Fibroblast of lung (primary cell): Measurements from ENCODE around the gene SLC37A1. TPM values are rescaled to one million over a fixed set of nuclear protein-coding genes. Genes with fewer than 3 reads are reported as not detected.

Experiments
- DNase-seq, 2 donors: peaks; one replicate each; pipeline versions ENCODE4 v3.0.0 to v3.0.0-alpha.2; 2010; ENCODE audit warnings: low read depth in 2 of 2
- H2AFZ ChIP-seq: 2 replicates; pipeline ENCODE4 v1.5.1; 2012; ENCODE audit warnings: low read length, control low read depth, inconsistent platforms
- H3K27ac ChIP-seq: 2 replicates; pipeline ENCODE4 v1.5.1; 2011; ENCODE audit warnings: low read length, control low read depth; ENCODE audit not compliant: insufficient read depth
- H3K27me3 ChIP-seq: 2 replicates; pipeline ENCODE4 v1.5.1; 2011; ENCODE audit warnings: mild to moderate bottlenecking, low read length; ENCODE audit not compliant: control insufficient read depth, insufficient read depth
- H3K36me3 ChIP-seq: 2 replicates; pipeline ENCODE4 v1.5.1; 2011; ENCODE audit warnings: low read length; ENCODE audit not compliant: control insufficient read depth, insufficient read depth
- H3K4me1 ChIP-seq: 2 replicates; pipeline ENCODE4 v1.5.1; 2011; ENCODE audit warnings: low read length; ENCODE audit not compliant: control insufficient read depth, insufficient read depth; ENCODE audit errors: extremely low read depth
- H3K4me2 ChIP-seq: 2 replicates; pipeline ENCODE4 v1.5.1; 2011; ENCODE audit warnings: low read length, control low read depth; ENCODE audit not compliant: insufficient read depth; ENCODE audit errors: extremely low read depth
- H3K4me3 ChIP-seq, 4 experiments: fragments of 200-600 bp in 1 of 4; sonication (generic) in 1 of 4; replicated peaks in 1 of 4; 2 replicates each; pipeline ENCODE4 v1.5.1; 2011 to 2016; ENCODE audit warnings: low read length in 4 of 4, low read depth in 3 of 4, mild to moderate bottlenecking in 3 of 4, control low read depth in 2 of 4, inconsistent platforms in 1 of 4, mixed read lengths in 1 of 4; ENCODE audit not compliant: insufficient read depth in 1 of 4; ENCODE audit errors: control extremely low read depth in 1 of 4
- H3K79me2 ChIP-seq: 2 replicates; pipeline ENCODE4 v1.5.1; 2012; ENCODE audit warnings: mild to moderate bottlenecking, low read length, inconsistent platforms; ENCODE audit not compliant: control insufficient read depth, insufficient read depth
- H3K9ac ChIP-seq: 2 replicates; pipeline ENCODE4 v1.5.1; 2011; ENCODE audit warnings: mild to moderate bottlenecking, low read length, control low read depth; ENCODE audit not compliant: insufficient read depth
- H3K9me3 ChIP-seq: 2 replicates; pipeline ENCODE4 v1.5.1; 2012; ENCODE audit warnings: low read depth, low read length; ENCODE audit not compliant: control insufficient read depth, insufficient read depth
- H4K20me1 ChIP-seq: 2 replicates; pipeline ENCODE4 v1.5.1; 2011; ENCODE audit warnings: low read length; ENCODE audit not compliant: control insufficient read depth, insufficient read depth; ENCODE audit errors: extremely low read depth
- EZH2 ChIP-seq: IDR thresholded peaks from 2 replicates; pipeline ENCODE4 v1.5.1; 2012; ENCODE audit warnings: low read length, control low read depth, mild to moderate bottlenecking; ENCODE audit errors: missing control alignments
- polyA plus RNA-seq, 2 donors: library from polyadenylated mRNA; depleted of rRNA in 1 of 2; stranded (reverse) in 1 of 2; unstranded in 1 of 2; fragments of >200 nt; gene quantifications; 2 replicates each; pipeline ENCODE4 v1.2.1, GENCODE V29; 2011 to 2012; ENCODE audit warnings: missing spikeins in 1 of 2
- total RNA-seq: library from RNA; depleted of rRNA; stranded (reverse); fragments of >200 nt; gene quantifications from 2 replicates; pipeline ENCODE4 v1.2.1, GENCODE V29; 2014
- TF ChIP-seq, protein P1 (sequence below), 2 donors: IDR thresholded peaks in 1 of 2; conservative IDR thresholded peaks in 1 of 2; 1 replicate in 1 of 2; 2 replicates in 1 of 2; pipeline ENCODE4 v1.5.1; 2011 to 2012; ENCODE audit warnings: low read length in 2 of 2, control low read depth in 1 of 2, inconsistent platforms in 1 of 2, low read depth in 1 of 2, mild to moderate bottlenecking in 1 of 2

The SLC37A1 gene
- total and polyA plus RNA-seq, 2 donors (not counting 1 experiment from before 2014, with no cell fraction given), result 0.42 to 6.4 TPM

DNA sequence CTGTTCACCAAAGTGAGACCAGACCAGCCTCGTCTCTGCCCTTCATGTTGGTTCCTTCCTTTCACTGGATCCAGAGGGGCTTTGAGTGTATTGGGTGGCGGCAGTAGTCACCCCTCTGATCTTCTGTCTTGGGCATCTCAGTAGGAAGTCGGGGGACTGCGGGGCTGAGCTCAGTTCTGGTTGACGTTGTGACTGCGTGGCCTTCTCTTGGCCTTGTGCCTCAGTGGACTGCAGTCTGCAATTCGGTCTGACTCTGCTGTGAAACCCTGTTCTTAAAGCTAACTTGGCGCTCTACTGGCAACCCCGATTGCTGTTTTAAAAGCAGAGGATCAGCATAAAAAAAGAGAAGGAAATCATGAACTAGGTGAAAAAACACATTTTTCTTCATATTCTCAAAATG lies 56.7 kb downstream of the SLC37A1 start:
- no peak for TF ChIP-seq EZH2
- TF ChIP-seq, protein P1, sequence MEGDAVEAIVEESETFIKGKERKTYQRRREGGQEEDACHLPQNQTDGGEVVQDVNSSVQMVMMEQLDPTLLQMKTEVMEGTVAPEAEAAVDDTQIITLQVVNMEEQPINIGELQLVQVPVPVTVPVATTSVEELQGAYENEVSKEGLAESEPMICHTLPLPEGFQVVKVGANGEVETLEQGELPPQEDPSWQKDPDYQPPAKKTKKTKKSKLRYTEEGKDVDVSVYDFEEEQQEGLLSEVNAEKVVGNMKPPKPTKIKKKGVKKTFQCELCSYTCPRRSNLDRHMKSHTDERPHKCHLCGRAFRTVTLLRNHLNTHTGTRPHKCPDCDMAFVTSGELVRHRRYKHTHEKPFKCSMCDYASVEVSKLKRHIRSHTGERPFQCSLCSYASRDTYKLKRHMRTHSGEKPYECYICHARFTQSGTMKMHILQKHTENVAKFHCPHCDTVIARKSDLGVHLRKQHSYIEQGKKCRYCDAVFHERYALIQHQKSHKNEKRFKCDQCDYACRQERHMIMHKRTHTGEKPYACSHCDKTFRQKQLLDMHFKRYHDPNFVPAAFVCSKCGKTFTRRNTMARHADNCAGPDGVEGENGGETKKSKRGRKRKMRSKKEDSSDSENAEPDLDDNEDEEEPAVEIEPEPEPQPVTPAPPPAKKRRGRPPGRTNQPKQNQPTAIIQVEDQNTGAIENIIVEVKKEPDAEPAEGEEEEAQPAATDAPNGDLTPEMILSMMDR (conservative IDR thresholded peaks at IDR 0.05 in 1 of 2, IDR thresholded peaks at IDR 0.05 in 1 of 2; ENCODE audit: low read depth in 1 of 2, low read length in 2 of 2), result no peak
- Histone ChIP-seq H3K4me1 (no peaks in the 10 kb centered on the region), H3K27me3 (no peaks in the 10 kb centered on the region), H4K20me1 (no peaks in the 10 kb centered on the region), H3K9me3 (no peaks in the 10 kb centered on the region), H3K36me3 (no peaks in the 10 kb centered on the region), H3K79me2 (no peaks in the 10 kb centered on the region), H3K27ac (no peak overlapping the region), H3K4me2 (no peak overlapping the region), H3K4me3 (no peak overlapping the region), H2AFZ (no peak overlapping the region), H3K9ac (no peak overlapping the region)
- no peak for DNase-seq

DNA sequence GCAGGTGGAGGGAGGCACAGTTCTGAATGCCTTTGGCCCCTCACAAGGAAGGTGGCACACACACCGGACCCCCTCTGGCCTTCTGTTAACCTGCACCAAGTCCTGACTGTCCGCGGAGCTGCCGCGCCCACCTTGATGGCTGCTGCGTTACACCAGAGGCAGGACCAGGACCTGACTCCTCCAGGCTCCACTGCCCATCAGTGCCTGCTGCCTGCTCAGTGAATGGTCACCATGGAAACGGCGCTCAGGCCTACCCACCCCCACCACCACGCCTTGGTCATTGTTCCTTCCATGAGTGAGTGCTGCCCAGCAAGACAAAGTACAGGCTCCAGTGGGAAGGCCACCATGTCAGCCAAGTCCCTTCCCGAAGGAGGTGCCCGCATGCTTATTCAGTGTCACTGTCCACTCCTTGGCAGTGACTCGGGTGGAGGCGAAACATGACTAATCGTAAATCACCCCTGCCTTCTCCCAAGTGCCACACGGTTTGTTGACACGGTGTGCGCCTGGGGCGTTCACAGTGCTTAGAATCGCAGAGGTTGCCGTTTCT lies 57.3 kb downstream of the SLC37A1 start:
- H3K36me3 ChIP-seq, result no peaks in the 10 kb centered on the region
- TF ChIP-seq, protein P1 (conservative IDR thresholded peaks at IDR 0.05 in 1 of 2, IDR thresholded peaks at IDR 0.05 in 1 of 2; ENCODE audit: low read depth in 1 of 2, low read length in 2 of 2), result no peak
- TF ChIP-seq EZH2, result no peak
- H3K9ac ChIP-seq, result no peak overlapping the region
- no peaks in the 10 kb centered on the region for H4K20me1 ChIP-seq
- no peak overlapping the region for H2AFZ ChIP-seq
- no peaks in the 10 kb centered on the region for H3K27me3 ChIP-seq
- H3K4me1 ChIP-seq, result no peaks in the 10 kb centered on the region
- no peak overlapping the region for H3K4me3 ChIP-seq
- no peak for DNase-seq
- H3K4me2 ChIP-seq, result no peak overlapping the region
- no peaks in the 10 kb centered on the region for H3K79me2 ChIP-seq
- no peaks in the 10 kb centered on the region for H3K9me3 ChIP-seq
- H3K27ac ChIP-seq, result no peak overlapping the region

DNA sequence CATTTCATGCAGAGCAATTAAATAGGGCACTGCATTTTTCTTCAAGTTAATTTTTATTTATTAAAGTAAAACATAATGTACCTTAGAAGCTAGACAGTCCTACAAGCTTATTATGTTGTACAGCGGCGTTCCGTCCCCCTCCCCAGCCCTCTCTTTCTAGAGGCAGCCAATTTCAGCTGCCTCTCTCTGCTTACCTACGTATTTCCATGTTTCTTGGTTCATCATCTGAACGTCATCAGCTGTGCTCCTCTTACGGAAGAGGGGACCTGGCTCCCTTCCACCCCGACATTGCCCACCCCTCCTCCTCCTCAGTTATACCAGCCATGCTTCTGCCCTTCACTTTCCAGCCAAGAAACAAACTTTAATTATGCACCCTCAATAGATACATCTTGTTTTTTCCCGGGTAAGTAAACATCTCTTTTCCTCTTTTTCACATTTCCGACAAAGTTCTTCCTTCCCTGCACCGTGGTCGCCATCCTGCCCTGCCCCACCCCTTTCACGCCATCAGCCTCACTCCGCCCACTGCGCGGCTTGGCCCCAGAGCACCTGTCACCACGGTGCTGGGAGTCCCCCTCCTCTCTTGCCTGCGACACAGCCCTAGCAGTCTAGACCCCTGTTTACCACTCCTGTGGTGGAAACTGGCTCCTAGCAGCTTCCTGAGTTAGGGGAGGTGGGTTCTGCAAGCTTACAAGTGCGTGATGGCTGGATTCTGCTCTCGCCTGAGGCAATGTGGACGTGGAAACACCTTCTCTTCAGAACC lies 57.9 kb downstream of the SLC37A1 start:
- DNase-seq, result no peak

More for the DNA sequence above, 57.9 kb downstream of the SLC37A1 start:
- Histone ChIP-seq H3K4me1 (no peaks in the 10 kb centered on the region), H3K4me2 (no peak overlapping the region), H4K20me1 (no peaks in the 10 kb centered on the region), H3K36me3 (no peaks in the 10 kb centered on the region), H3K79me2 (no peaks in the 10 kb centered on the region), H3K27ac (no peak overlapping the region), H3K4me3 (no peak overlapping the region), H3K9ac (no peak overlapping the region), H3K27me3 (no peaks in the 10 kb centered on the region), H2AFZ (no peak overlapping the region), H3K9me3 (no peaks in the 10 kb centered on the region)
- no peak for TF ChIP-seq EZH2
- TF ChIP-seq, protein P1 (conservative IDR thresholded peaks at IDR 0.05 in 1 of 2, IDR thresholded peaks at IDR 0.05 in 1 of 2; ENCODE audit: low read depth in 1 of 2, low read length in 2 of 2), result no peak
